Dermis microvascular lymphatic vessel endothelial cell (primary cell): ENCODE results near the gene ADCYAP1. TPM values are rescaled to one million over a fixed set of nuclear protein-coding genes. Genes with fewer than 3 reads are reported as not detected.

Source experiments
- DNase-seq, 2 donors: peaks; one replicate each; pipeline versions ENCODE4 v3.0.0 to v3.0.0-alpha.2; 2010; ENCODE audit warnings: low read depth in 2 of 2
- total RNA-seq: library from RNA; depleted of rRNA; stranded (reverse); fragments of >200 nt; gene quantifications from 2 replicates; pipeline ENCODE4 v1.2.1, GENCODE V29; 2014

The ADCYAP1 gene
- total RNA-seq, 1 donor from 2014 or later: not detected

DNA sequence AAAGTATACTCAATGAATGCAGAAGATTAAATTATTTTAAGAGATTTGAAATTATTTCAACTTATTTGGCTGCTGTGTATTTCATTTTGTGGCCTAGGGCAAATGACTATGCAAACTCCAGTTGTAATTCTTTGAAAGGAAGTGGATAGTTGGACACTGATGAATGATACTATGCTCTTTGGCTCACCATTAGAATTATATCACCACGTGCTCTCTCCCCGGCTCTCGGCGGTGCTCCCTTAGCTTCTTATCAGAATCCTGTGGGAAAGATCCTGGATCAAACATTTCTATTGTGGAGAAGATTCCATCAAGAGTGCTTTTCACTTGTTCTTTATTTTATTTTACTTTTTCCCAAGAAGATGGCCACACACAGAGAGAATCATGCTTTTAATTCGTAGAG, 55.2 kb downstream of the ADCYAP1 start:
- no peak for DNase-seq

Other genes starting within 250 kb of the ADCYAP1 start
- gene TYMS, start 247.2 kb upstream of the ADCYAP1 start, total RNA-seq: 27.6 and 33.8 TPM in 2 replicates
- 19.3 and 20.7 TPM in 2 replicates for gene ENOSF1, start 192.2 kb upstream of the ADCYAP1 start, total RNA-seq
- 149 and 207 TPM in 2 replicates for gene YES1, start 92.6 kb upstream of the ADCYAP1 start, total RNA-seq